Subcutaneous adipose tissue (tissue), 4 donors: ENCODE results near the gene CRACR2A. TPM values are rescaled to one million over a fixed set of nuclear protein-coding genes. Genes with fewer than 3 reads are reported as not detected.

Experiments
- total RNA-seq, 4 donors: library from RNA; depleted of rRNA; stranded (reverse); fragments of >200 nt; gene quantifications; one replicate each; pipeline ENCODE4 v1.1.0, GENCODE V29; 2016
- TF ChIP-seq, protein P1 (sequence below): fragments of 450-650 bp; IDR thresholded peaks from one replicate; pipeline ENCODE4 v1.5.1; 2016; ENCODE audit warnings: low read depth, mild to moderate bottlenecking, control low read depth, antibody characterized with exemption, moderate library complexity

Gene CRACR2A
- total RNA-seq, 4 donors from 2014 or later, result 3.8 to 6.8 (median 6.2) TPM

- TF ChIP-seq, protein P1, sequence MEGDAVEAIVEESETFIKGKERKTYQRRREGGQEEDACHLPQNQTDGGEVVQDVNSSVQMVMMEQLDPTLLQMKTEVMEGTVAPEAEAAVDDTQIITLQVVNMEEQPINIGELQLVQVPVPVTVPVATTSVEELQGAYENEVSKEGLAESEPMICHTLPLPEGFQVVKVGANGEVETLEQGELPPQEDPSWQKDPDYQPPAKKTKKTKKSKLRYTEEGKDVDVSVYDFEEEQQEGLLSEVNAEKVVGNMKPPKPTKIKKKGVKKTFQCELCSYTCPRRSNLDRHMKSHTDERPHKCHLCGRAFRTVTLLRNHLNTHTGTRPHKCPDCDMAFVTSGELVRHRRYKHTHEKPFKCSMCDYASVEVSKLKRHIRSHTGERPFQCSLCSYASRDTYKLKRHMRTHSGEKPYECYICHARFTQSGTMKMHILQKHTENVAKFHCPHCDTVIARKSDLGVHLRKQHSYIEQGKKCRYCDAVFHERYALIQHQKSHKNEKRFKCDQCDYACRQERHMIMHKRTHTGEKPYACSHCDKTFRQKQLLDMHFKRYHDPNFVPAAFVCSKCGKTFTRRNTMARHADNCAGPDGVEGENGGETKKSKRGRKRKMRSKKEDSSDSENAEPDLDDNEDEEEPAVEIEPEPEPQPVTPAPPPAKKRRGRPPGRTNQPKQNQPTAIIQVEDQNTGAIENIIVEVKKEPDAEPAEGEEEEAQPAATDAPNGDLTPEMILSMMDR, result no peak
Observed at GRCh38 chr12:3587402-3588013, 165.4 kb downstream of the CRACR2A start.

- TF ChIP-seq, protein P1, result no peak
Observed at GRCh38 chr12:3583656-3584334, 169.1 kb downstream of the CRACR2A start.

GRCh38 chr12:3580094-3580749, 172.7 kb downstream of the CRACR2A start:
- TF ChIP-seq, protein P1, result no peak

DNA sequence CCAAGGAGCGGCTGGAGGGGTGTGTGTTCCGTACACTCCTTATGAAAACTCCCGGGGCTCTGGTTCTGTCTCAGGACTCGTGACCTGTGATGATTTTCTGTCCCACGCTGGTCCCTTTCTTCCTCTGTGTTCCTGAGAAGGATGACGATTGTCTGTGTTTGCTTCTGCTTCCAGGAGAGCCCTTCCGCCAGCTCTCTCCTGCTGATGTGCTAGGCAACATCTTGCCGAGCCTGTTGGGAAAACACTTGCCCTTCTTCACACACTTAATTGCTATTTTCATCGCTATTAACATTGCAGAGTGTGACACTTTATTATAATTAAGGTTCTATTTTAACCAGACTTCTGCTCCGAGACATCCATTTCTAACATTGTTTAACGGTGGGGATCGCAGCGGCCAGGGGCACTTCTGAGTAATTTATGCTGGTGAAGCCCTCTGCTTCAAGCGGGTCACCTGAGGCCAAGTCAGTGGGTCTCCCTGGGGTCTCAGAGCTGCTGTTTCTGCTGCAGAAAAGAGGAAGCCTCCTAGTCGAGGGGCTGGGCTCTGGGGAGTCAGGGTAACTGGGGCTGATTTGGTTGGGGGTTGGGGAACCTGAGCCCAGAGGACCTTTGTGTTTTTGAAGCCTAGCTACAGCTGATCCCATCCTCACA, 173.3 kb downstream of the CRACR2A start:
- TF ChIP-seq, protein P1, result no peak

- TF ChIP-seq, protein P1, result no peak
Observed at GRCh38 chr12:3578557-3578956, 174.4 kb downstream of the CRACR2A start.

DNA sequence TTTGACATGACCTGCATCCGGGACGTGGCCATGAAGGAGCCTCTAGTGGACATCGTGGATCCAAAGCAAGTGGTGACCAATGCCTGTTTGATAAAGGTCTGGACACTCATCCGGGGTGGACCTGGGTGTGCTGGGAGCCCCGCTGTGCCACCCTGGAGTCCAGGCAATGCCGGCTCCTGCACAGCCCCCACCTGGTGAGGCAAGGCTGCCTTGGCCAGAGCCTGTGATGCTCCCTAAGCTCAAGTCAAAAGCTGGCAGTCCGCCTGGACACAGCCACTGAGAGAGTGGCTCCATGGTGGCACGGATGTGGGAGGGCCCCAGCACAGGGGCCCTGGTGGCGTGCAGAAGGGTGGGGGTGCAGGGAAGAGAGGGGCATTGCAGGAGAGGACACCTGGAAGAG, 176.0 kb downstream of the CRACR2A start:
- TF ChIP-seq, protein P1, result no peak

- TF ChIP-seq, protein P1, result no peak
Observed at GRCh38 chr12:3574986-3575385, 177.9 kb downstream of the CRACR2A start.
